NCI-H2196 (cell line): ENCODE measurements around the gene TNNC2.
A peak's percentile ranks its signal among the peaks of the same experiment; 100 is the strongest.

ENCODE experiments used
- DNase-seq: peaks from one replicate; lab custom pipeline; 2025; ENCODE audit not compliant: unreplicated experiment; lab: John Stamatoyannopoulos, UW

TNNC2 gene

DNA sequence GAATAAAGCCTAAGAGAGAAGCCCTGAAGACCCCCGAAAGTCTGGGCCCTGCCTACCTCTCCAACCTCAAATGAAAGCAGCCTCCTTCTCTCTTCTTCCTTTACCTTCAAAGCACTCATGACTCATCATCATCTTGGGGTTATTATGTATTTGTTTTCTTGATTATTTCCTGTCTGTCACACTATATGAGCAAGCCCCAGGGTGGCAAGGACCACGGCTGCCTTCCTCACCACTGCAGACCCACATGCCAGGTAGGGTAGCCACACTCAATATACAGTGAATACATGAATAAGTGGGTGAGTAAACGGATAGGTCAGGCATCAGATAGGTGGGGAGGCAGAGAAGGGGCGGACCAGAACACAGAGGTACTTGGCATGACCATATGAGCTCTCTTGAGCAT, 44.2 kb downstream of the TNNC2 start:
- no peak for DNase-seq

DNA sequence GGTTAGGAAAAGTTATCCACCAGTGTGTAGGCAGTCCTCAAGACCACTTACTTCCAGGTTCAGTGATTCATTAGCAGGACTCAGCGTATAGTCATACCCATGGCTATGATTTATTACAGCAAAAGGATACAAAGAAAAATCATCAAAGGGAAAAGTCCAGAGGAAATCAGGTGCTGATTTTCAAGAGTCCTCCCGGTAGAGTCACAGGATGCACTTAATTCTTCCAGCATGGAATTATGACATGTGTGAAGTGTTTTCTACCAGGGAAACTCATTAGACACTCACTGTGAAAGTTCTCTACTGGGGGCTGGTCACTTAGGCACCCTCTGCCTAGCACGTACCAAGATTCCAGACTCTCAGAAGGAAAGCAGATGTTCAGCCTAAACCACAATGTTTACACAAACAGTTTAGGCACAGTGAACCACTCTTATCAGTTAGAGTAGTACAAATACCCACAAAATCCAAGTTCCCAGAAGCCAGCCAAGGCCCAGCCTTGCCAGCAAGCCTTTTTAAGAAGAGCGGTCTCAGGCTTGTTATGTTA, 45.7 kb downstream of the TNNC2 start:
- DNase-seq, result peak; percentile 14

DNA sequence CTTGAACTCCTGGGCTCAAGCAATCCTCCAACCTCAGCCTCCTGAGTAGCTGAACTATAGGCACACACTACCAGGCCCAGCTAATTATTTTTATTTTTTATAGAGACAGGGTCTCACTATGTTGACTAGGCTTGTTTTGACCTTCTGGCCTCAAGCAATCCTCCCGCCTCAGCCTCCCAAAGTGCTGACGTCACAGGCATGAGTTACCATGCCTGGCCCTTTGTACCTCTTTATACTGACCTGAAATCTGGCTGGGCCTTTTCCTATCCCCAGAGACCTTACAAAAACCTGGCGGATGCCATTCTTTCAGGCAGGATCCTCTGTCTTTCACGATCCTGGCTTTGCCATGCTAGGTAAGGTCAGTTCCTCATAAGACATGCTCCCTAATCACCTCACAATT, 47.0 kb downstream of the TNNC2 start:
- DNase-seq, result no peak

DNA sequence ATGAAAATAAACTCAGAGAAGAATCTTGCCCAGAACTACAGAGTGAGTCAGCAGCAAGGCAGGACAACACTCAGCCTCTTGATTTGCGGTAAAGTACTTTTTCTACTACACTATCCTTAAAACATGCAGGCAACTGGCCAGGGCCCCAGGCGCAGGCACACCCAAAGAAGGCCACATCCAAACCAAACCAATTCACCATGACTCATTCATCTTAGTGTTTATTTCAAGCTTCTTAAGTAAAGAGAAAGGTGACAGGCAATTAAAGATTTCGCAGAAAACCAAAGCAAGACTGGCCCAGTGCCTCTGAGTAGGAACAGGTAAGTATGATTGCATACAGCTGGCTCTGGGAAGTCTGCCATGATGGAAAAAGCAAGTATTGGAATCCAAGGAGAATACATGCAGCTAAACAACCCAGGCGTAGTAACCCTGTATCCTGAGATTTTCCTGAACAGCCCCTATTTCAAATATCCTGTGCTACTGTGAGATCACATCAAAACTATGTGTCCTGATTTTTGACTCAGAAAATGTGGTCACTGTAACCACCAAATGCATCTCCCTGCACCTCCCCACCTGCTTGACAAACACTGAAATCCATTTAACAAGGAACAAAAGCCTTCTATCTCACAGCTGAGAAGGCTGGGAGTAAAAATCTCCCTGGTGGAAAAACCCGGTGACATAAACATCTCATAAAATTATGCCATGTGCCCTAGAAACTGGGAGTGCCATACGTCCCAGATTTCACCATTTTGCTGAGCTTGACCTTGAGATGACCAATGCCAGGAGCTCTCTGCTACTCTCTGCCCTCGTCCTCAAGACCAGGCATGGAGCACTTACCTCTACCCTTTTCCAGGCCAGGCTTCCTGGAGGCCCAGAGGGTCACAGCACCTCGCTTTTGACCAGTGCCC, 47.8 kb downstream of the TNNC2 start:
- peak; percentile 54 for DNase-seq

DNA sequence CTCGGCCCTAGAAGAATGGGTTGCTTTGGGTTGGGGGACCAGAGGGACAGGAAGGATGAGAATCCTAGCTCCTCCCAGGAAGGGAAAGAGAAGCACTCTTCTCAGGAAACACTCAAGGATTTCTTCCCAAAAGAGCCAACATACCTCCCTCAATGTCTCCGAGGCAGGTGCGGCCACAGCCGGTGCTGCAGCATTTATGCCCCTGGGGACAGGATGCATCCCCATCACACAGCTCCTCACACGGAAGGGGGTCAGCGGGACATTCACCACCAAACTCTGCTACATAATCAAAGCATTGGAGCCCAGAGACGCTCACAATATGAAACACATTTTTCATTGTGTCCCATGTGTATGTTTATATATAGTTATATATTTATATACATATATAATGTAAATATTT, 50.2 kb downstream of the TNNC2 start:
- no peak for DNase-seq

DNA sequence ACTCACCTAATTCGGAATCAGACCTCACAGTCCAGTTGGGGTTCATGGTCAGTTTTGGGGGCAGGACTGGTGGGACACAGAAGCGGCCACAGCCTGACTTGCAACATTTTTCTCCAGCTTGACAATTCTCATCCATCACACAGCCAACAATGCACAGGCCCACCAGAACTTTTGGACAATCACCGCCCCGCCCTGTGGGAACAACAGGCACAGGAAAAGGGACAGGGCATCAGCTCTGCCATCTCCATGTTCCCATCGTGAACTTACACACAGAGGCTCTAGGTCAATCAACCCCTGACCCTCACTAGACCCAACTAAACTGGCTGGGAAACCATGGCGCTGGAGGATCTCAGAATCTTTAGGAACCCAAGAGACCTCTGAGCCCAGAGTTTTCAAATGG, 51.7 kb downstream of the TNNC2 start:
- DNase-seq, result no peak

DNA sequence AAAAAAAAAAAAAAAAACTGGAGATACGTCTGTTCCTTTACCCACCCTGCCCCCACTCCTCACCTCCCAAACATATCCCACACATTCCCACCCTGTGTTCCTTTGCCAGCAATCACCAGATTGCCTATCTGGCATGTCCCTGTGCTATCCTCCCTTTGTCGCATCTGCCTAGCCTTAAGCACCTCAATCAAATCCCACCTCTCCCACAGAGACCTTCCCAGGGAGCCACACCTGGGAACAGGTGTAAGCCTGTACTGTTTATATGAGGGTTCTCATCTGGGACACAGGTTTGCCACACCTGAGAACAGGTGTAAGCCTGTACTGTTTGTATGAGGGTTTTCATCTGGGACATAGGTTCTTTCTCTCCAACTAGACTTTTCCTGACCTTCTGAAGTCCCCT, 52.2 kb downstream of the TNNC2 start:
- DNase-seq, result no peak
